GM12801 (cell line): ENCODE results near the gene MPRIP.

Experiments used
- CTCF ChIP-seq: IDR thresholded peaks from one replicate; pipeline ENCODE4 v1.5.1; 2011; ENCODE audit warnings: control low read depth; ENCODE audit not compliant: insufficient read length; ENCODE audit errors: extremely low read depth

The MPRIP gene

GRCh38 chr17:17198281-17198680 is 156.0 kb downstream of the MPRIP start:
- no peak for TF ChIP-seq CTCF

- TF ChIP-seq CTCF = no peak
These were observed 158.1 kb downstream of the MPRIP start for GRCh38 chr17:17200311-17200710.

GRCh38 chr17:17200831-17201230 is 158.6 kb downstream of the MPRIP start:
- no peak for TF ChIP-seq CTCF

GRCh38 chr17:17201271-17201670 is 159.0 kb downstream of the MPRIP start:
- no peak for TF ChIP-seq CTCF

GRCh38 chr17:17201907-17202306 is 159.7 kb downstream of the MPRIP start:
- no peak for TF ChIP-seq CTCF

- TF ChIP-seq CTCF = no peak
These were observed 161.0 kb downstream of the MPRIP start for GRCh38 chr17:17203173-17203730.

- no peak for TF ChIP-seq CTCF
These were observed 161.9 kb downstream of the MPRIP start for GRCh38 chr17:17204041-17204591.
